ENCODE measurements around the gene GATAD2B.

GATAD2B gene

DNA sequence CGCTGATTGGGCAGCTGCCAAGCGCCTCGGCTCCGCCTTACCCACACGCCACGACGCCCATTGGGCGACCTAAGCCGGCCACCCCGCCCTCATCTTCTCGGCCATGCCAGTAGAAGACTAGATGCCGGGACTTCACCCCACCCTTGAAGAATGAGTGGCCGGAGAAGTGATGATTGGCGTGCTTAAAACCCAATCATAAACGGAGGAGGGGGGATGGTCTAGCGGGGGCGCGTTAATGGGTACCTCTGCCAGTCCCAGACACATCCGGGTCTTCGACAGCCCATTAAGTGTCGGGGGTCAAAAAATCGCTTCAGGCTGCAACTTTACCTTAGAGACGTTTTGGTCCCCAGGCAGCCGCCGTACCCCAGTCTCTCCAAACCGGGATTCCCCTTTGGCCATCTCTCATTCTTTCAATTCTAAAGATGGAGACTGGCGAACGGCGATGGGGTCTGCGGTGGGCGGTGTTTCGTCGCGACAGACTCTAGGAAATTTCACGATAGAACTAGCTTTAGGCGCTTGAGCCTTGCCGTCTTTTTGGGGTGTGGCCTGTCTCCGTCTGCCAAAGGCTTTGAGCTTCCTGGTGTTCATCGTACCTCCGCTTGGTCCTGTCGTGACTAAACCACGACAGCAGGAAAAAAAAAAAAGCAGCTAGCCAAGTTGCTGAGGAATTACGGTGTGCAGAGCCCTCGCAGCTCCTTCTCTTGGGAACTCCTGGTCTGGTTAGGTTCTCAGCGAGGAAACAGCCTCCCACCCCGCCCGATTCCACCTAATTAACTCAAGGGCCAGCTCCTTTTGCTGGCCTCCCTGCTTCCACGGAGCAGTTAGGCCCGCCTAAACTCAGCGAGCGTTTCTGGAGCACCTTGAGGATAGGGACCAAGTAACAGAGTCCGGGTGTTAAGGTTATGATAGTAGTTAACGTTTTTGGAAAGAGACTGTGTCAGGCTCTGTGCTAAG is at the start of gene GATAD2B:
TSS of gene GATAD2B (minus strand) at position 1 of the 954 bp plus-strand sequence. CDS start 94,625 bp downstream, outside the sequence.
- peak; percentile 100 for DNase-seq

DNA sequence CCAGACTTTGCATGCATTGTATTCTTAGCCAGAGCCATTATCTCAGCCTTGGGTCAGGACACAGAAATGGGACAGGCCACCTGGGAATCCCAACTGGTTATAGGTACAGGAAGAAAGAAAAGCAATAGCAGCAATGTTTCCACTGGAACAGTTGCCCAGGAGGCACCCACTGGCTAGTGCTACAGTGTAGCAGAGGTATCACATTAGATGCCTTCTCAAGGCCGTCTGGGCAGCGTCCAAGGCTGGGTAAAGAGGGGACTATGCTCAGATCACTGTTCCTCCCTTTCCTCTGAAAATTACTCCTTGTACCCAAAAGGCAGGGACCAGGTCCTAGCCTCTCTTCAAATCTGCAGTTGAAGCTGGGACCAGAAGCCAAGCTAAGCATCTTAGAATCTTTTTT is 47.6 kb upstream of the GATAD2B start:
- no peak for DNase-seq

- no peak for DNase-seq
These were observed 46.2 kb upstream of the GATAD2B start for GRCh38 chr1:153968972-153969371.

DNA sequence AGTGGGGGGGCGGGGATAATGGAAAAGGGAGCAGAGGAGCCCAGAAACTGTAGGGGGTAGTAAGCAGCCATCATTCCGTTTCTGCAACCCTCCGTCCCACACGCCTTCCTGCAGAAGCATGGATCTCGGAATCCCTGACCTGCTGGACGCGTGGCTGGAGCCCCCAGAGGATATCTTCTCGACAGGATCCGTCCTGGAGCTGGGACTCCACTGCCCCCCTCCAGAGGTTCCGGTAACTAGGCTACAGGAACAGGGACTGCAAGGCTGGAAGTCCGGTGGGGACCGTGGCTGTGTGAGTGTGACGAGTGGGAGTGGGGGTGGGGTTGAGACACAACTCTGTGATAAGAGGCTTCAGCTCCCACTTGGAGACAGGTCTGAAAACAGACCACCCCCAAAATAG is 45.6 kb upstream of the GATAD2B start:
- no peak for DNase-seq

GRCh38 chr1:153968000-153968363 is 45.2 kb upstream of the GATAD2B start:
- no peak for DNase-seq

DNA sequence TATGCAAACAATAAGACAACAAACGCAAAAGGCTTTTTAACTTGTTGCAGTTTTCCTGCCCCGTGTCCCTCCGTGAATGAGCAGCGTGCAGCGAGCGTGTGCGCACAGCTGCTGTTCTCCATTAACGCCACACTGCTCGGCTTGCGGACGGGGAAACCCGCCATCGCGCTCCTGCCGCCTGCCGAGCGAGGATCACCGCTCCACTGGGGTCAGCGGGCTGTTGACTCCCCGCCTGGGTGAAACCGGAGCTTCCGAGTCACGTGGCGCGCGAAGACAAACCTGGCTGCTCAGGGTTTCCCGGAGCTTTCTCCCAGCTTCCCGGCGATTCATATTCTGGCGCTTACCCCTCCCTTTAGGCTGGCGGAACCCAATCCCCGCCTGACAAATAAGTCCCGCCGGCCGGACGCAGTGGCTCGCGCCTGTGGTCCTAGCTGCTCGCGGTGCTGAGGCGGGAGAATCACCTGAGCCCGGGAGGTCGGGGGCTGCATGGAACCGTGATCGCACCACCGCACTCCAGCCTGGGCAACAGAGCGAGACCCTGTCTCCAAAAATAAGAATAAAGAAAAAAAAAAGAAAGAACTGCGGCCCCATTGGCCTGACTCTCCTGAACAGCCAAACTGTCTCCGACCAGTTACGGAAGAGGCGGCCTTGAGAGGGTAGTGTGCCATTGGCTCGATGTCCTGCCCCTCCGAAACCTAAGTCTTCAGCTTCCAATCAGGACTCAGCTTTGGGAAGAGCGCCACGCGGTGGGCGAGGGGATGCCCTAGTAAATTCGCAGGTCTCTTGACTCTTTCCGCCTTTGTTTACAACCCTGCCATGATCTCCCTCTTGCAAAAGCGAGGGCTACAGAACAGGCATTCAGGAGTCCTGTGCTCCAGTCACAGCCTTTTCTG is 44.6 kb upstream of the GATAD2B start, which contains the start of gene CREB3L4:
TSS of gene CREB3L4 (plus strand) at position 796 of the 893 bp plus-strand sequence. CDS start 624 bp downstream, outside the sequence.
- DNase-seq, result peak; percentile 91

- no peak for DNase-seq
These were observed 41.1 kb upstream of the GATAD2B start for GRCh38 chr1:153963850-153964331.

- peak; percentile 91 for DNase-seq
These were observed 40.5 kb upstream of the GATAD2B start, which contains the start of gene SLC39A1 for GRCh38 chr1:153963030-153963849. SLC39A1 (minus strand) TSS chr1:153963537; CDS start chr1:153962715, 822 bp downstream.

GRCh38 chr1:153962088-153963029 is 39.6 kb upstream of the GATAD2B start:
- DNase-seq, result no peak

DNA sequence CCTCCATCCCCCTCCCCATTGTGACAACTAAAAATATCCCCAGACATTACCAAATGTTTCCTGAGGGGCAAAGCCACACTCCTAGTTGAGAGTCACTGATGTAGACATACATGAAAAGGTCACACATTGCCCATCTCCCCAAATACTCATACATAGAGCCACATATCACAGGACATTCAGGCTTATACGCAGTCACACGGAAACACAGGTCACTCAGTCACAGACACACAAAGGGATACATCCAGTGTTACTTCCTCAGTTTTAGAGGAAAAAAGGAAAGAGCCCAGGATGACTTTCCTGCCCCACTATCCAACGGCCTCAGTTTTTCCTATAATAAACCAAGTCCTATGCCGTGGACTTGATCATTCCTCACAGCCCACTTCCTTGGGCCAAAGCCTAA is 38.6 kb upstream of the GATAD2B start:
- no peak for DNase-seq

- no peak for DNase-seq
These were observed 37.4 kb upstream of the GATAD2B start for GRCh38 chr1:153960206-153960605.

DNA sequence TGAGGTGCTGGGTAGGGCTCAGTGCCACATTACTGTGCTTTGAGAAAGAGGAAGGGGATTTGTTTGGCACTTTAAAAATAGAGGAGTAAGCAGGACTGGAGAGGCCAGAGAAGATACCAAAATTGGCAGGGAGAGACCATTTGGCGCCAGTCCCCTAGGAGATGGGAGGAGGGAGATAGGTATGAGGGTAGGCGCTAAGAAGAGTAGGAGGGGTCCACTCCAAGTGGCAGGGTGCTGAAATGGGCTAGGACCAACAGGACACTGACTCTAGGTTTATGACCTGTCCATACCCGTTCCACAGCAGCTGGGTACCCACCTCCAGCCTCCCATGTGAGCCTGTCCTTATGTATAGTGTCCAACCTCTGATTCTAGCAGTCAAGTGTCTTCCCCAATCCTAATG is 36.7 kb upstream of the GATAD2B start:
- no peak for DNase-seq

DNA sequence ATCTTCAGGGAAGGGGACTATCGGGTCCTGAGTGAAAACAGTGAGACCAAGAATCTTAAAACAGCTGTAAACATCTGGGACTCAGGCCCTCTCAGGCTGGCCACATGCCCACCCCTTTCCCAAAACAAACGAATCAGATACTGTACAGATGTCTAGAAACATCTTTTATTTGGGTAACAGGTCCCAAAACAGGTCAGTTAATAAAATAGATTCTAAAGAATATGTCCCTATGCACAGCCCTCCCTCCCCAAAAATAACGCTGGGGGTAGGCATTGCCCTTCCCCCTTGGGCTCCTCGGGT is 36.1 kb upstream of the GATAD2B start:
- DNase-seq, result no peak

- peak; percentile 97 for DNase-seq
These were observed 35.6 kb upstream of the GATAD2B start, which contains the start of gene CRTC2 for GRCh38 chr1:153958111-153958960. CRTC2 (minus strand) TSS chr1:153958612; CDS start chr1:153958497, 115 bp downstream.

GRCh38 chr1:153957744-153958110 is 35.0 kb upstream of the GATAD2B start:
- peak; percentile 42 for DNase-seq

- no peak for DNase-seq
These were observed 34.4 kb upstream of the GATAD2B start for GRCh38 chr1:153956997-153957715.

DNA sequence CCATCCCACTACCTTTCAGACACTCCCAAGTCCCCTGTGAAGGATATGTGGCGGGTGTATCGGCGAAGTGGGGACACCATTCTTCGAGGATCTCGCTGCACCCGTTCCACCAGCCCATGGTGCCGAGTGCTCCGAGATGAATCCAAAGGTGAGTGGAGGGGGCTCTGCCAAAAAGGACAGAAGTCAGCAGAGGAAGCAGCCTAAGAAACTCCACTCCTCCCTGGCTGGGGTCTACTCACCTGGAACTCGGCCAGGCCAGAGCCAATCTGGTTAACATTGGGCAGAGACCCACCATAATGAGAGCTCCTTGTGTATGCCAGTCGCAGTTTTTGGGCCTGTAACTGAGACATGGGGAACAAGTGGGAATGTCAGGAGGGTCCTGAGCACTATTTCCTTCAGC is 32.1 kb upstream of the GATAD2B start:
- no peak for DNase-seq

DNA sequence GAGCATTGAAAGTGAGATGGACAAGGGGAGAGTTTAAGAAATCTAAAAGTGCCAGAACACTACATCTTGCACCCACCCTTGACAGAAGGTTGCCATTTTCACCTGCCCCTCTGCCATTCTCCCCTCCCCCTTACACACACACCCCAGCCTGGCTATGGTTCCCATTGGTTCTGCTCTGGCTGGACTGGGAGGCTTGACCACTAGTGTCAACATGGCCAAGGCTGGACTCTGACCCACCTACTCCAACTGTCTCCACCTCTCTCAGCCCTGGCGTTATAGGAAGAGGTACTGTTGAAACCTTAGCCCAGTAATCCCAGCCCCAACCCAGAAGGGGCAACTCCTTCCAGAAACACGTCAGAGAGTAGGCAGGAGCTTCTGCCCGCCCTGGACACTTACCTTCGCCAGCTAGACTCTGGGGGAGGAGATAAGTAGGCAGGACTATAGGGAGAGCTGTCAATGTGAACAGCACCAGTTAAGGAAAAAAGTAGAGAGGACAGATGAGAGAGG is 31.1 kb upstream of the GATAD2B start:
- no peak for DNase-seq

DNA sequence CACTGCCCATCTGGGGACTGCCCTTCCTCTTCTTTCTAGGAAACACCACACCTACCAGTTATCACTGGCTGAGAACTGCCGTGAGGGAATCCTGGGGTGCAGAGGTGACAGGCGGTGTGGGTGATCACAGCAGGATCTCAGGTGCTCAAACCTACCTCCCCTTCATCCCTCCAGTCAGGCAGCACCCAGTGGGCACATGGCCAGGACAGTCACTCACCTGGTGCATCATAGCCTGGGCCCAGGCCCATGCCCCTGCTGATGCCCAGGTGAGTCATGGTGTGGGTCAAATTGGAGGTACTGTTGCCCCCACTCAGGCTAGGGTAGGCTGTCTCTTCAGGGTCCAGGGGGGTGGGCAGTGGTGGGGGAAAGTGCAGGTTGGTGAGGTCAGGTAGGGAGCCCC is 29.0 kb upstream of the GATAD2B start:
- no peak for DNase-seq

Measured in CD4-positive, alpha-beta T cell treated with Interleukin-4 for 4 hours (primary cell).